Activated CD8-positive, alpha-beta memory T cell treated with anti-CD3 and anti-CD28 coated beads, Interleukin-2, amount 10 ng/mL, durations not matched to agents 7 days and 5 days (primary cell): Measurements from ENCODE around the gene REV3L. TPM values are rescaled to one million over a fixed set of nuclear protein-coding genes. Genes with fewer than 3 reads are reported as not detected.

Experiments used
- ATAC-seq: fragments of 150-1000 bp; cut with Tn5 transposase; one replicate; pipeline ENCODE4 v1.10.0; 2021; ENCODE audit warnings: moderate library complexity
- CTCF ChIA-PET: fragments of 350-600 bp; sonication (Branson Sonifier 250); formaldehyde crosslinking; loops from one replicate; lab custom pipeline; 2021; ENCODE audit warnings: antibody characterized with exemption; lab: Charles Lee
- DNase-seq: peaks from one replicate; pipeline ENCODE4 v3.0.0-alpha.2; 2020
- H3K27ac Mint-ChIP-seq: one replicate; pipeline ENCODE4 v1.8.0; 2021; ENCODE audit warnings: mild to moderate bottlenecking, mixed read lengths
- H3K27me3 Mint-ChIP-seq: one replicate; pipeline ENCODE4 v1.8.0; 2021; ENCODE audit warnings: mixed read lengths
- H3K36me3 Mint-ChIP-seq: one replicate; pipeline ENCODE4 v1.8.0; 2021; ENCODE audit warnings: mild to moderate bottlenecking, mixed read lengths
- H3K4me1 Mint-ChIP-seq: one replicate; pipeline ENCODE4 v1.8.0; 2021; ENCODE audit warnings: mixed read lengths
- H3K4me3 Mint-ChIP-seq: one replicate; pipeline ENCODE4 v1.8.0; 2021; ENCODE audit warnings: mild to moderate bottlenecking, moderate library complexity, mixed read lengths
- H3K9me3 Mint-ChIP-seq: one replicate; pipeline ENCODE4 v1.8.0; 2022; ENCODE audit warnings: low read depth, mixed read lengths
- total RNA-seq, 2 experiments: library from RNA; stranded (reverse); gene quantifications; one replicate each; pipeline ENCODE4 v1.2.3, GENCODE V29; 2021

Gene REV3L
- total RNA-seq, result 10 to 100 TPM; 23.7 to 24.3 TPM

- peak; percentile 45 for ATAC-seq
- peak within 1 kb of the TSS; percentile 96 for H3K4me3 Mint-ChIP-seq
- peaks cover 13% of the 10 kb centered on the region for H3K36me3 Mint-ChIP-seq
- no peaks in the 10 kb centered on the region for H3K27me3 Mint-ChIP-seq
- peaks cover 55% of the 10 kb centered on the region for H3K4me1 Mint-ChIP-seq
- CTCF ChIA-PET, result interaction anchor here (0.6 to 2.8 kb wide), 3 partner anchors 122 to 565 kb away, joined by 3 to 21 read pairs (median 5); partner anchors contain the start of gene TRAF3IP2
- no peaks in the 10 kb centered on the region for H3K9me3 Mint-ChIP-seq
- DNase-seq, result peak; percentile 91
- H3K27ac Mint-ChIP-seq, result peak within 1 kb of the TSS; percentile 98
Observed at GRCh38 chr6:111482959-111483735, at the start of gene REV3L. Gene REV3L, minus strand, starts transcription at chr6:111483218. Its CDS starts 330 bp downstream, at chr6:111482888.

DNA sequence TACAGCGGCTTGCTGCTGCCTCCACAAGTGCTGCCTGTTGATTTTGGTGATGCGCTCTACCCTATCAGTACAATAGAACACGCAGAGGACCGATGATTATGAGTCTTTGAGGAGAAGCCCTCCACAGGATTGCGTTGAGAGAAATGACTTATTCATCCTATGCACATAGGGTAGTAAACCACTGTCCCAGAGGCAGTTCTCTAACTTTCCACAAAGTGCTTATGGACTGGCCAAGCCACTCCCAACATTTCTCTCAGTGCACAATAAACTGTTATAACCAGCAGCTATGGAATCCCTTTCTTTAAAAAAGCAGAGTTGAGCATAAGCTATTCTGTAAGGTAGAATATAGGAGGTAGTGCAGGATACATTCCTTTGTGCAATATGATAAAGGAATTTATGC, 48.2 kb upstream of the REV3L start:
- Mint-ChIP-seq H3K36me3 (peaks cover 4% of the 10 kb centered on the region), H3K4me1 (peaks cover 25% of the 10 kb centered on the region), H3K4me3 (no peak overlapping the region), H3K9me3 (no peaks in the 10 kb centered on the region), H3K27ac (no peak overlapping the region), H3K27me3 (no peaks in the 10 kb centered on the region)
- CTCF ChIA-PET, result interaction anchor here (1.1 kb wide), 1 partner anchor 272 kb away, joined by 5 read pairs; a partner anchor contains a TSS
- no peak for DNase-seq
- no peak for ATAC-seq

GRCh38 chr6:111530667-111531066, 47.6 kb upstream of the REV3L start:
- peaks cover 4% of the 10 kb centered on the region for H3K36me3 Mint-ChIP-seq
- peaks cover 23% of the 10 kb centered on the region for H3K4me1 Mint-ChIP-seq
- H3K27ac Mint-ChIP-seq, result no peak overlapping the region
- CTCF ChIA-PET, result interaction anchor here (1.1 to 1.4 kb wide), 2 partner anchors 271 to 272 kb away, joined by 4 to 5 read pairs; a partner anchor contains a TSS
- H3K9me3 Mint-ChIP-seq, result no peaks in the 10 kb centered on the region
- DNase-seq (no peak), ATAC-seq (no peak)
- no peaks in the 10 kb centered on the region for H3K27me3 Mint-ChIP-seq
- no peak overlapping the region for H3K4me3 Mint-ChIP-seq

- no peak for DNase-seq
- peaks cover 25% of the 10 kb centered on the region for H3K4me1 Mint-ChIP-seq
- no peaks in the 10 kb centered on the region for H3K9me3 Mint-ChIP-seq
- no peak overlapping the region for H3K4me3 Mint-ChIP-seq
- H3K27ac Mint-ChIP-seq, result no peak overlapping the region
- ATAC-seq, result no peak
- CTCF ChIA-PET, result interaction anchor here (1.4 kb wide), 1 partner anchor 271 kb away, joined by 4 read pairs; a partner anchor contains a TSS
- peaks cover 3% of the 10 kb centered on the region for H3K36me3 Mint-ChIP-seq
- H3K27me3 Mint-ChIP-seq, result no peaks in the 10 kb centered on the region
Observed at GRCh38 chr6:111530218-111530617, 47.2 kb upstream of the REV3L start.

GRCh38 chr6:111527367-111527766, 44.3 kb upstream of the REV3L start:
- ATAC-seq (no peak), DNase-seq (no peak)
- no peaks in the 10 kb centered on the region for H3K27me3 Mint-ChIP-seq
- H3K36me3 Mint-ChIP-seq, result peaks cover 2% of the 10 kb centered on the region
- H3K4me3 Mint-ChIP-seq, result no peak overlapping the region
- no peaks in the 10 kb centered on the region for H3K9me3 Mint-ChIP-seq
- peaks cover 39% of the 10 kb centered on the region for H3K4me1 Mint-ChIP-seq
- CTCF ChIA-PET, result interaction anchor here (1.6 kb wide), 1 partner anchor 12 kb away, joined by 3 read pairs; no protein-coding TSS in a partner anchor
- no peak overlapping the region for H3K27ac Mint-ChIP-seq

DNA sequence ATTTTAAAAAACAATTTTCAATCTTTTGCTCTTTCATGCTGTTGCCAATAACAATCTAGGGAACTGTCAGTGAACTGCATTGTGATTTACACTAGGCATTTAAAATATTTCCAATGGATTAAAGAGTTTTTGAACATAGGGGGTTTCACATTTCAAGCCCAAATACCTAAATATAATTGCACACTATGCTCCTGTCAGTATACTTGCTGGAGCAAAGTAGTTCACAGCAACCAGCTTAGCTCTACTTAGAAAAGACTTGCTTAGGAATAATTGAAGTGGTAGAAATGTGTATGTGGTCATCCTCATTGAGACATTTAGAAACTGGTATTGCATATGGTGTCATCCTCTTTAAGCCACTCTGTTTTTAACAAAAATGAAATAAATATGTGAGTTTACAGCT, 41.7 kb upstream of the REV3L start:
- CTCF ChIA-PET, result interaction anchor here (1.1 to 1.7 kb wide), 2 partner anchors 15 to 143 kb away, joined by 3 to 4 read pairs; no protein-coding TSS in a partner anchor
- no peaks in the 10 kb centered on the region for H3K9me3 Mint-ChIP-seq

GRCh38 chr6:111524252-111524651, 41.2 kb upstream of the REV3L start:
- Mint-ChIP-seq H3K27ac (no peak overlapping the region), H3K27me3 (no peaks in the 10 kb centered on the region), H3K36me3 (peaks cover 6% of the 10 kb centered on the region), H3K9me3 (no peaks in the 10 kb centered on the region), H3K4me3 (no peak overlapping the region), H3K4me1 (peaks cover 39% of the 10 kb centered on the region)
- no peak for DNase-seq
- CTCF ChIA-PET, result interaction anchor here (1.1 kb wide), 1 partner anchor 144 kb away, joined by 3 read pairs; no protein-coding TSS in a partner anchor
- ATAC-seq, result no peak

More for the DNA sequence above, 41.7 kb upstream of the REV3L start:
- no peaks in the 10 kb centered on the region for H3K27me3 Mint-ChIP-seq
- DNase-seq, result no peak
- peaks cover 39% of the 10 kb centered on the region for H3K4me1 Mint-ChIP-seq
- H3K4me3 Mint-ChIP-seq, result no peak overlapping the region
- peak overlapping the region; percentile 1 for H3K27ac Mint-ChIP-seq
- peak; percentile 58 for ATAC-seq
- peaks cover 6% of the 10 kb centered on the region for H3K36me3 Mint-ChIP-seq

- DNase-seq (no peak), ATAC-seq (no peak)
- CTCF ChIA-PET, result no interaction called here
- H3K4me1 Mint-ChIP-seq, result peaks cover 41% of the 10 kb centered on the region
- peaks cover 4% of the 10 kb centered on the region for H3K36me3 Mint-ChIP-seq
- H3K4me3 Mint-ChIP-seq, result no peak overlapping the region
- no peaks in the 10 kb centered on the region for H3K27me3 Mint-ChIP-seq
- no peaks in the 10 kb centered on the region for H3K9me3 Mint-ChIP-seq
- H3K27ac Mint-ChIP-seq, result no peak overlapping the region
Observed at GRCh38 chr6:111523484-111524167, 40.6 kb upstream of the REV3L start.

- H3K27me3 Mint-ChIP-seq, result no peaks in the 10 kb centered on the region
- DNase-seq (no peak), ATAC-seq (peak; percentile 81)
- no peaks in the 10 kb centered on the region for H3K9me3 Mint-ChIP-seq
- H3K27ac Mint-ChIP-seq, result peak overlapping the region; percentile 54
- H3K36me3 Mint-ChIP-seq, result peaks cover 4% of the 10 kb centered on the region
- H3K4me3 Mint-ChIP-seq, result peak overlapping the region; percentile 35
- peaks cover 49% of the 10 kb centered on the region for H3K4me1 Mint-ChIP-seq
- CTCF ChIA-PET, result interaction anchor here (1.4 kb wide), 1 partner anchor 35 kb away, joined by 4 read pairs; no protein-coding TSS in a partner anchor
Observed at GRCh38 chr6:111522393-111523020, 39.5 kb upstream of the REV3L start.

GRCh38 chr6:111521497-111522270, 38.7 kb upstream of the REV3L start:
- Mint-ChIP-seq H3K27ac (no peak overlapping the region), H3K27me3 (no peaks in the 10 kb centered on the region), H3K4me3 (no peak overlapping the region), H3K9me3 (no peaks in the 10 kb centered on the region), H3K4me1 (peaks cover 49% of the 10 kb centered on the region), H3K36me3 (peaks cover 4% of the 10 kb centered on the region)
- CTCF ChIA-PET, result interaction anchor here (0.8 to 1.4 kb wide), 2 partner anchors 31 to 35 kb away, joined by 3 to 4 read pairs; no protein-coding TSS in a partner anchor
- DNase-seq (no peak), ATAC-seq (no peak)

DNA sequence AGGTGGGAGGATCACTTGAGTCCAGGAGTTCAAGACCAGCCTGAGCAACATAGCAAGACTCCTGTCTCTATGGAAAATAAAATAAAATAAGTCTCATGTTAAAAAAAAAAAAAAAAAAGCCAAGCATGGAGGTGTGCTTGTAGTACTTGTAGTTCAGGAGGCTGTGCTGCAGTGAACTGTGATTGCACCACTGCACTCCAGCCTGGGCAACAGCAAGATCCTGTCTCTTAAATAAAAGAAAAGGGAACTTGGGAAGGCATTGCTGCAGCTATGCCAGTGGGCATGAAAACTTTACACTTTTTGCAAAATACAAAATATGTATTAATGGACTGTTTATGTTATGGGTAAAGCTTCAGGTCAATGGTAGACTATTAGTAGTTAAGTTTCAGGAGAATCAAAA, 37.5 kb upstream of the REV3L start:
- CTCF ChIA-PET, result interaction anchor here (0.7 kb wide), 1 partner anchor 19 kb away, joined by 3 read pairs; no protein-coding TSS in a partner anchor
- Mint-ChIP-seq H3K36me3 (peaks cover 4% of the 10 kb centered on the region), H3K27ac (no peak overlapping the region), H3K4me3 (no peak overlapping the region), H3K4me1 (peaks cover 49% of the 10 kb centered on the region), H3K27me3 (no peaks in the 10 kb centered on the region), H3K9me3 (no peaks in the 10 kb centered on the region)
- ATAC-seq (no peak), DNase-seq (no peak)

DNA sequence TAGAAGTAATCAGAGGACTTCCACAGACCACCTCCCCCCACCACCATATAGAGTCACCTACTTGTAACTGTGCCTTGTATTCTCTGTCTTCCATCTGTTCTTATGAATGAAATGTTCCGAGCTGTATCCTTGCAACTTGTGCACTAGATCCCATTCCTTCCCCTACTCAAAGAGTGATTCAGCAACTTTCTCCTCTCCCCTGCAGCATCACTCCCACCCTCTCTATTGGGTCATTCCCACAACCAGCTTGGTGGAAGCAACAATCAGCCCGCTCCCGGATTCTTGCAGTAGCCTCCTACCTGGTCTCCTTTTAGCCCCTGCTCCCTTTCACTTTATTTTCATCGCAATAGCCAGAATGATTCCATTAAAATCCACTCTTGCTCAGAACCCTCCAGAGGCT, 34.9 kb upstream of the REV3L start:
- DNase-seq (no peak), ATAC-seq (no peak)
- H3K4me3 Mint-ChIP-seq, result no peak overlapping the region
- peaks cover 4% of the 10 kb centered on the region for H3K36me3 Mint-ChIP-seq
- no peaks in the 10 kb centered on the region for H3K27me3 Mint-ChIP-seq
- H3K27ac Mint-ChIP-seq, result no peak overlapping the region
- no peaks in the 10 kb centered on the region for H3K9me3 Mint-ChIP-seq
- CTCF ChIA-PET, result no interaction called here
- H3K4me1 Mint-ChIP-seq, result peaks cover 25% of the 10 kb centered on the region
